WTC11 (cell line): ENCODE measurements around the gene ZC3H14. TPM values are rescaled to one million over a fixed set of nuclear protein-coding genes. Genes with fewer than 3 reads are reported as not detected.

ENCODE experiments used
- ATAC-seq: fragments of 200-7000 bp; cut with Tn5 transposase; 2 replicates; pipeline ENCODE4 v1.10.0; 2021; ENCODE audit warnings: mild to moderate bottlenecking, moderate library complexity
- Bru-seq: library from RNA; stranded (reverse); fragments of 400-500 nt; gene quantifications from one replicate; lab custom pipeline; 2021; lab: Mats Ljungman, UMichigan
- CTCF ChIA-PET: fragments of 300-600 bp; sonication (Branson Sonifier 250); formaldehyde crosslinking; loops from one replicate; lab custom pipeline; 2021; ENCODE audit warnings: antibody characterized with exemption; lab: Charles Lee
- POLR2A ChIA-PET: fragments of 350-600 bp; sonication (Branson Sonifier 250); formaldehyde crosslinking; loops from one replicate; lab custom pipeline; 2021; ENCODE audit warnings: antibody characterized with exemption; lab: Charles Lee
- DNase-seq: peaks from one replicate; pipeline ENCODE4 v3.0.0; 2021; ENCODE audit warnings: low spot score
- H3K27ac Mint-ChIP-seq: 2 replicates; pipeline ENCODE4 v1.8.0; 2021; ENCODE audit warnings: mixed read lengths
- H3K27me3 Mint-ChIP-seq: 2 replicates; pipeline ENCODE4 v1.8.0; 2021; ENCODE audit warnings: low read depth, mild to moderate bottlenecking, moderate library complexity, mixed read lengths
- H3K36me3 Mint-ChIP-seq: 2 replicates; pipeline ENCODE4 v1.8.0; 2021; ENCODE audit warnings: mixed read lengths
- H3K4me1 Mint-ChIP-seq: 2 replicates; pipeline ENCODE4 v1.8.0; 2022; ENCODE audit warnings: mixed read lengths
- H3K4me3 Mint-ChIP-seq: 2 replicates; pipeline ENCODE4 v1.8.0; 2021; ENCODE audit warnings: mild to moderate bottlenecking, moderate library complexity, mixed read lengths
- H3K9me3 Mint-ChIP-seq: 2 replicates; pipeline ENCODE4 v1.8.0; 2021; ENCODE audit warnings: mixed read lengths
- CBFB ChIP-seq: sonication (generic); formaldehyde crosslinking; IDR thresholded peaks from 2 replicates; pipeline ENCODE4 v1.8.1; 2022; ENCODE audit warnings: mild to moderate bottlenecking, low read depth, missing genetic modification reagents
- ELF4 ChIP-seq: sonication (generic); formaldehyde crosslinking; IDR thresholded peaks from 2 replicates; pipeline ENCODE4 v1.8.1; 2022; ENCODE audit warnings: low read depth, mild to moderate bottlenecking, moderate library complexity, missing genetic modification reagents
- FOXJ3 ChIP-seq: sonication (generic); formaldehyde crosslinking; IDR thresholded peaks from 2 replicates; pipeline ENCODE4 v1.9.0; 2021; ENCODE audit warnings: missing genetic modification reagents, mild to moderate bottlenecking, borderline replicate concordance
- FOXK1 ChIP-seq: sonication (generic); formaldehyde crosslinking; IDR thresholded peaks from 2 replicates; pipeline ENCODE4 v1.8.0; 2022; ENCODE audit warnings: mild to moderate bottlenecking, moderate library complexity, missing genetic modification reagents
- FOXP1 ChIP-seq: sonication (generic); formaldehyde crosslinking; IDR thresholded peaks from 2 replicates; pipeline ENCODE4 v1.8.0; 2022; ENCODE audit warnings: missing genetic modification reagents, mild to moderate bottlenecking, moderate library complexity, borderline replicate concordance
- JAZF1 ChIP-seq: fragments of 250-450 bp; sonication (Bioruptor Pico); IDR thresholded peaks from 2 replicates; pipeline ENCODE4 v1.9.0; 2021; ENCODE audit warnings: moderate library complexity, mild to moderate bottlenecking, inconsistent platforms
- JUN ChIP-seq: sonication (generic); formaldehyde crosslinking; IDR thresholded peaks from 2 replicates; pipeline ENCODE4 v1.8.0; 2023; ENCODE audit warnings: mild to moderate bottlenecking, missing genetic modification reagents
- KAT7 ChIP-seq: sonication (generic); formaldehyde crosslinking; IDR thresholded peaks from 2 replicates; pipeline ENCODE4 v1.8.1; 2023; ENCODE audit warnings: missing genetic modification reagents, mild to moderate bottlenecking, borderline replicate concordance
- NFATC4 ChIP-seq: fragments of 250-450 bp; sonication (Bioruptor Pico); IDR thresholded peaks from 2 replicates; pipeline ENCODE4 v1.9.0; 2021; ENCODE audit warnings: mild to moderate bottlenecking
- NFYB ChIP-seq: sonication (generic); formaldehyde crosslinking; conservative IDR thresholded peaks from 2 replicates; pipeline ENCODE4 v1.8.0; 2022; ENCODE audit warnings: low read depth, missing genetic modification reagents
- OVOL2 ChIP-seq: fragments of 250-450 bp; sonication (Bioruptor Pico); IDR thresholded peaks from 2 replicates; pipeline ENCODE4 v1.9.0; 2021; ENCODE audit warnings: mild to moderate bottlenecking, borderline replicate concordance
- PRRX2 ChIP-seq: fragments of 250-450 bp; sonication (Bioruptor Pico); IDR thresholded peaks from 2 replicates; pipeline ENCODE4 v1.8.0; 2021; ENCODE audit warnings: mild to moderate bottlenecking
- RELA ChIP-seq: sonication (generic); formaldehyde crosslinking; IDR thresholded peaks from 2 replicates; pipeline ENCODE4 v1.8.1; 2022; ENCODE audit warnings: missing genetic modification reagents, mild to moderate bottlenecking, borderline replicate concordance
- TCF7 ChIP-seq: sonication (generic); formaldehyde crosslinking; IDR thresholded peaks from 2 replicates; pipeline ENCODE4 v1.8.0; 2022; ENCODE audit warnings: mild to moderate bottlenecking, low read depth, missing genetic modification reagents, moderate library complexity
- TEAD1 ChIP-seq: sonication (generic); formaldehyde crosslinking; IDR thresholded peaks from 2 replicates; pipeline ENCODE4 v1.8.0; 2022; ENCODE audit warnings: mild to moderate bottlenecking, missing genetic modification reagents
- ZMAT4 ChIP-seq: fragments of 250-450 bp; sonication (Bioruptor Pico); IDR thresholded peaks from 2 replicates; pipeline ENCODE4 v1.9.0; 2021; ENCODE audit warnings: mild to moderate bottlenecking
- ZNF138 ChIP-seq: sonication (generic); formaldehyde crosslinking; conservative IDR thresholded peaks from 2 replicates; pipeline ENCODE4 v1.8.1; 2022; ENCODE audit warnings: mild to moderate bottlenecking, moderate library complexity, missing genetic modification reagents
- ZNF416 ChIP-seq: fragments of 250-450 bp; sonication (Bioruptor Pico); IDR thresholded peaks from 2 replicates; pipeline ENCODE4 v1.9.0; 2021; ENCODE audit warnings: mild to moderate bottlenecking, inconsistent platforms
- ZNF671 ChIP-seq: fragments of 250-450 bp; sonication (Bioruptor Pico); IDR thresholded peaks from 2 replicates; pipeline ENCODE4 v1.8.0; 2021; ENCODE audit warnings: mild to moderate bottlenecking
- long read RNA-seq, 3 experiments: library from RNA in 1 of 3; library from capped mRNA in 1 of 3; library from polyadenylated mRNA in 1 of 3; unstranded in 2 of 3; stranded (forward) in 1 of 3; transcript quantifications; one replicate each; pipeline ENCODE4 v2.0.0, GENCODE V29; 2021
- total RNA-seq: library from RNA; stranded (reverse); gene quantifications from 3 replicates; pipeline ENCODE4 v1.2.3, GENCODE V29; 2021
- TF ChIP-seq, protein P1 (sequence below): sonication (generic); formaldehyde crosslinking; IDR thresholded peaks from 2 replicates; pipeline ENCODE4 v1.8.1; 2023; ENCODE audit warnings: mild to moderate bottlenecking, missing genetic modification reagents, moderate library complexity
- TF ChIP-seq, protein P2 (sequence below): fragments of 250-450 bp; sonication (Bioruptor Pico); IDR thresholded peaks from 2 replicates; pipeline ENCODE4 v1.9.0; 2021; ENCODE audit warnings: mild to moderate bottlenecking, borderline replicate concordance
- TF ChIP-seq, protein P3 (sequence below): sonication (generic); formaldehyde crosslinking; IDR thresholded peaks from 2 replicates; pipeline ENCODE4 v1.8.0; 2023; ENCODE audit warnings: mild to moderate bottlenecking, missing genetic modification reagents
- TF ChIP-seq, protein P4 (sequence below): sonication (generic); formaldehyde crosslinking; IDR thresholded peaks from 2 replicates; pipeline ENCODE4 v1.8.1; 2022; ENCODE audit warnings: low read depth, mild to moderate bottlenecking, moderate library complexity, missing genetic modification reagents, borderline replicate concordance

Gene ZC3H14, protein sequence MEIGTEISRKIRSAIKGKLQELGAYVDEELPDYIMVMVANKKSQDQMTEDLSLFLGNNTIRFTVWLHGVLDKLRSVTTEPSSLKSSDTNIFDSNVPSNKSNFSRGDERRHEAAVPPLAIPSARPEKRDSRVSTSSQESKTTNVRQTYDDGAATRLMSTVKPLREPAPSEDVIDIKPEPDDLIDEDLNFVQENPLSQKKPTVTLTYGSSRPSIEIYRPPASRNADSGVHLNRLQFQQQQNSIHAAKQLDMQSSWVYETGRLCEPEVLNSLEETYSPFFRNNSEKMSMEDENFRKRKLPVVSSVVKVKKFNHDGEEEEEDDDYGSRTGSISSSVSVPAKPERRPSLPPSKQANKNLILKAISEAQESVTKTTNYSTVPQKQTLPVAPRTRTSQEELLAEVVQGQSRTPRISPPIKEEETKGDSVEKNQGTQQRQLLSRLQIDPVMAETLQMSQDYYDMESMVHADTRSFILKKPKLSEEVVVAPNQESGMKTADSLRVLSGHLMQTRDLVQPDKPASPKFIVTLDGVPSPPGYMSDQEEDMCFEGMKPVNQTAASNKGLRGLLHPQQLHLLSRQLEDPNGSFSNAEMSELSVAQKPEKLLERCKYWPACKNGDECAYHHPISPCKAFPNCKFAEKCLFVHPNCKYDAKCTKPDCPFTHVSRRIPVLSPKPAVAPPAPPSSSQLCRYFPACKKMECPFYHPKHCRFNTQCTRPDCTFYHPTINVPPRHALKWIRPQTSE
- total RNA-seq (63.2 to 69.9 TPM (median 64.9 TPM) in 3 replicates), Bru-seq, nascent RNA (percentile 84 among the genes with signal in this experiment)
- long read RNA-seq, experiment 1, full-length matches to known transcripts: 201 of 460 reads
- long read RNA-seq, experiment 1, partial matches to known transcripts: 27 of 460 reads
- long read RNA-seq, experiment 1, other reads (novel, unspliced or antisense): 232 of 460 reads
- long read RNA-seq, experiment 2, full-length matches to known transcripts: 12 of 76 reads
- long read RNA-seq, experiment 2, partial matches to known transcripts: 20 of 76 reads
- long read RNA-seq, experiment 2, other reads (novel, unspliced or antisense): 44 of 76 reads
- long read RNA-seq, experiment 3, full-length matches to known transcripts: 38 of 92 reads
- long read RNA-seq, experiment 3, partial matches to known transcripts: 5 of 92 reads
- long read RNA-seq, experiment 3, other reads (novel, unspliced or antisense): 49 of 92 reads

DNA sequence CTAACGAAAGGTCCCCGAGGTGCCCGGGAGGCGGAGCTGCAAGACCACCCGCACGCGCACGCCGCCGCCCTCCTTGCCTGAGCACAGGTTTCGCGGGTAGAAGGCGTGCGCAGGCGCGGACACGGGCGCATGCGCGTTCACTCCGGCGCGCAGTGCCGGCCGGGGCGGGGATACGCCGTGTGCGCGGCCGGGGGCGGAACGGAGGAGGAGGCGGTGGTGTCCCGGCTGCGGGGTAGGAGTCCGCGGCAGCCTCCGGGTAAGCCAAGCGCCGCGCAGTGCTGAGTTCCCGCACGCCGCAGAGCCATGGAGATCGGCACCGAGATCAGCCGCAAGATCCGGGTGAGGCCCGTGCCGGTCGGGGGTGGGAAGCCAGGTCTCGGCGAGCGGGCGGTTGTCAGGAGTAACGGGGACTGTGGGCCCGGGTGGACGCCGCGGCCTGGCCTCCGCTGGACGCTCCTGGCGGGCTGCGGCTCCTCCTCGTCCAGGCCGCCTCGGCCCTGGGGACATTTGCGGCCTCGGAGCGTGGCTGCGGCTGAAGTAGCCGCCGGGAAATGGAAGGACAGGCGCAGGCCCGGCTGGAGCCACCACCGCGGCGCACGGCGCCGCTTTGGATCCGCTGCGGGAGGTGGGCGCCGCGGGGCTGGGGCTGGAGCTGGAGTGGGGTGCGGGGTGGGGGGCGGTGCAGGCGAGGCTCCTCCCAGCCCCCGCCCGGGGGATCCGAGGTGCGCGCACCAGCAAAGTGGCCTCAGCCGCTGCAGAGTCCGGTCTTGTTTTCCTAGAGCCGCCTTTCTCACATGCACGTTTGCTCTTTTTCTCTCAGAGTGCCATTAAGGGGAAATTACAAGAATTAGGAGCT is at the start of gene ZC3H14:
Gene ZC3H14 (plus strand): TSS at position 207 of the 856 bp plus-strand sequence. CDS start 97 bp downstream, at position 304.
- H3K4me1 Mint-ChIP-seq: peaks cover 17% of the 10 kb centered on the region
- ATAC-seq (peak; percentile 93), DNase-seq (peak; percentile 87)
- ChIA-PET CTCF (no interaction called here), POLR2A (interaction anchor here (0.7 kb wide), 1 partner anchor 12 kb away, joined by 3 read pairs; no protein-coding TSS in a partner anchor)
- no peaks in the 10 kb centered on the region for H3K9me3 Mint-ChIP-seq
- H3K4me3 Mint-ChIP-seq: peak within 1 kb of the TSS; percentile 93
- H3K36me3 Mint-ChIP-seq: peaks cover 6% of the 10 kb centered on the region
- no peaks in the 10 kb centered on the region; the same call in 1 of the 2 replicates for H3K27me3 Mint-ChIP-seq
- H3K27ac Mint-ChIP-seq: peak within 1 kb of the TSS; percentile 98
- TF ChIP-seq NFATC4 (CRISPR knock-in tag) (no peak), NFYB (CRISPR knock-in tag) (no peak), OVOL2 (no peak), ELF4 (CRISPR knock-in tag) (0 out of 2 replicates have a peak, but pooled peaks have one; percentile 17), PRRX2 (CRISPR knock-in tag) (no peak), TCF7 (CRISPR knock-in tag) (0 out of 2 replicates have a peak, but pooled peaks have one; percentile 25), FOXK1 (CRISPR knock-in tag) (peak; percentile 73), TEAD1 (CRISPR knock-in tag) (no peak; the same call in none of the 2 replicates), JUN (CRISPR knock-in tag) (0 out of 2 replicates have a peak, but pooled peaks have one; percentile 54), FOXJ3 (CRISPR knock-in tag) (no peak), ZNF416 (CRISPR knock-in tag) (peak; percentile 99), ZNF138 (CRISPR knock-in tag) (no peak), FOXP1 (0 out of 2 replicates have a peak, but pooled peaks have one; percentile 58), RELA (CRISPR knock-in tag) (peak; percentile 91), ZNF671 (CRISPR knock-in tag) (no peak), CBFB (CRISPR knock-in tag) (peak; percentile 85; the same call in 1 of the 2 replicates), ZMAT4 (CRISPR knock-in tag) (no peak), JAZF1 (CRISPR knock-in tag) (no peak), KAT7 (CRISPR knock-in tag) (peak; percentile 47; the same call in 1 of the 2 replicates)
- TF ChIP-seq, protein P1, sequence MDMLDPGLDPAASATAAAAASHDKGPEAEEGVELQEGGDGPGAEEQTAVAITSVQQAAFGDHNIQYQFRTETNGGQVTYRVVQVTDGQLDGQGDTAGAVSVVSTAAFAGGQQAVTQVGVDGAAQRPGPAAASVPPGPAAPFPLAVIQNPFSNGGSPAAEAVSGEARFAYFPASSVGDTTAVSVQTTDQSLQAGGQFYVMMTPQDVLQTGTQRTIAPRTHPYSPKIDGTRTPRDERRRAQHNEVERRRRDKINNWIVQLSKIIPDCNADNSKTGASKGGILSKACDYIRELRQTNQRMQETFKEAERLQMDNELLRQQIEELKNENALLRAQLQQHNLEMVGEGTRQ (CRISPR knock-in tag): no peak
- TF ChIP-seq, protein P2, sequence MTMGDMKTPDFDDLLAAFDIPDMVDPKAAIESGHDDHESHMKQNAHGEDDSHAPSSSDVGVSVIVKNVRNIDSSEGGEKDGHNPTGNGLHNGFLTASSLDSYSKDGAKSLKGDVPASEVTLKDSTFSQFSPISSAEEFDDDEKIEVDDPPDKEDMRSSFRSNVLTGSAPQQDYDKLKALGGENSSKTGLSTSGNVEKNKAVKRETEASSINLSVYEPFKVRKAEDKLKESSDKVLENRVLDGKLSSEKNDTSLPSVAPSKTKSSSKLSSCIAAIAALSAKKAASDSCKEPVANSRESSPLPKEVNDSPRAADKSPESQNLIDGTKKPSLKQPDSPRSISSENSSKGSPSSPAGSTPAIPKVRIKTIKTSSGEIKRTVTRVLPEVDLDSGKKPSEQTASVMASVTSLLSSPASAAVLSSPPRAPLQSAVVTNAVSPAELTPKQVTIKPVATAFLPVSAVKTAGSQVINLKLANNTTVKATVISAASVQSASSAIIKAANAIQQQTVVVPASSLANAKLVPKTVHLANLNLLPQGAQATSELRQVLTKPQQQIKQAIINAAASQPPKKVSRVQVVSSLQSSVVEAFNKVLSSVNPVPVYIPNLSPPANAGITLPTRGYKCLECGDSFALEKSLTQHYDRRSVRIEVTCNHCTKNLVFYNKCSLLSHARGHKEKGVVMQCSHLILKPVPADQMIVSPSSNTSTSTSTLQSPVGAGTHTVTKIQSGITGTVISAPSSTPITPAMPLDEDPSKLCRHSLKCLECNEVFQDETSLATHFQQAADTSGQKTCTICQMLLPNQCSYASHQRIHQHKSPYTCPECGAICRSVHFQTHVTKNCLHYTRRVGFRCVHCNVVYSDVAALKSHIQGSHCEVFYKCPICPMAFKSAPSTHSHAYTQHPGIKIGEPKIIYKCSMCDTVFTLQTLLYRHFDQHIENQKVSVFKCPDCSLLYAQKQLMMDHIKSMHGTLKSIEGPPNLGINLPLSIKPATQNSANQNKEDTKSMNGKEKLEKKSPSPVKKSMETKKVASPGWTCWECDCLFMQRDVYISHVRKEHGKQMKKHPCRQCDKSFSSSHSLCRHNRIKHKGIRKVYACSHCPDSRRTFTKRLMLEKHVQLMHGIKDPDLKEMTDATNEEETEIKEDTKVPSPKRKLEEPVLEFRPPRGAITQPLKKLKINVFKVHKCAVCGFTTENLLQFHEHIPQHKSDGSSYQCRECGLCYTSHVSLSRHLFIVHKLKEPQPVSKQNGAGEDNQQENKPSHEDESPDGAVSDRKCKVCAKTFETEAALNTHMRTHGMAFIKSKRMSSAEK (CRISPR knock-in tag): no peak
- TF ChIP-seq, protein P3, sequence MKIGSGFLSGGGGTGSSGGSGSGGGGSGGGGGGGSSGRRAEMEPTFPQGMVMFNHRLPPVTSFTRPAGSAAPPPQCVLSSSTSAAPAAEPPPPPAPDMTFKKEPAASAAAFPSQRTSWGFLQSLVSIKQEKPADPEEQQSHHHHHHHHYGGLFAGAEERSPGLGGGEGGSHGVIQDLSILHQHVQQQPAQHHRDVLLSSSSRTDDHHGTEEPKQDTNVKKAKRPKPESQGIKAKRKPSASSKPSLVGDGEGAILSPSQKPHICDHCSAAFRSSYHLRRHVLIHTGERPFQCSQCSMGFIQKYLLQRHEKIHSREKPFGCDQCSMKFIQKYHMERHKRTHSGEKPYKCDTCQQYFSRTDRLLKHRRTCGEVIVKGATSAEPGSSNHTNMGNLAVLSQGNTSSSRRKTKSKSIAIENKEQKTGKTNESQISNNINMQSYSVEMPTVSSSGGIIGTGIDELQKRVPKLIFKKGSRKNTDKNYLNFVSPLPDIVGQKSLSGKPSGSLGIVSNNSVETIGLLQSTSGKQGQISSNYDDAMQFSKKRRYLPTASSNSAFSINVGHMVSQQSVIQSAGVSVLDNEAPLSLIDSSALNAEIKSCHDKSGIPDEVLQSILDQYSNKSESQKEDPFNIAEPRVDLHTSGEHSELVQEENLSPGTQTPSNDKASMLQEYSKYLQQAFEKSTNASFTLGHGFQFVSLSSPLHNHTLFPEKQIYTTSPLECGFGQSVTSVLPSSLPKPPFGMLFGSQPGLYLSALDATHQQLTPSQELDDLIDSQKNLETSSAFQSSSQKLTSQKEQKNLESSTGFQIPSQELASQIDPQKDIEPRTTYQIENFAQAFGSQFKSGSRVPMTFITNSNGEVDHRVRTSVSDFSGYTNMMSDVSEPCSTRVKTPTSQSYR (CRISPR knock-in tag): no peak; the same call in 1 of the 2 replicates
- TF ChIP-seq, protein P4, sequence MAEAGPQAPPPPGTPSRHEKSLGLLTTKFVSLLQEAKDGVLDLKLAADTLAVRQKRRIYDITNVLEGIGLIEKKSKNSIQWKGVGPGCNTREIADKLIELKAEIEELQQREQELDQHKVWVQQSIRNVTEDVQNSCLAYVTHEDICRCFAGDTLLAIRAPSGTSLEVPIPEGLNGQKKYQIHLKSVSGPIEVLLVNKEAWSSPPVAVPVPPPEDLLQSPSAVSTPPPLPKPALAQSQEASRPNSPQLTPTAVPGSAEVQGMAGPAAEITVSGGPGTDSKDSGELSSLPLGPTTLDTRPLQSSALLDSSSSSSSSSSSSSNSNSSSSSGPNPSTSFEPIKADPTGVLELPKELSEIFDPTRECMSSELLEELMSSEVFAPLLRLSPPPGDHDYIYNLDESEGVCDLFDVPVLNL (CRISPR knock-in tag): 0 out of 2 replicates have a peak, but pooled peaks have one; percentile 40
